K562 (cell line): ENCODE results near the gene RPS6KL1. TPM values are rescaled to one million over a fixed set of nuclear protein-coding genes. Genes with fewer than 3 reads are reported as not detected.

Experiments
- CBX3 ChIP-seq, 2 experiments: IDR thresholded peaks; 1 replicate in 1 of 2; 2 replicates in 1 of 2; pipeline ENCODE4 v1.6.1; 2012; ENCODE audit warnings: inconsistent platforms in 2 of 2, low read length in 2 of 2, borderline replicate concordance in 1 of 2, control low read depth in 1 of 2
- FOSL1 ChIP-seq: fragments of 200-800 bp; sonication (Bioruptor generic); conservative IDR thresholded peaks from 2 replicates; pipeline ENCODE4 v1.6.1; 2016; ENCODE audit warnings: missing genetic modification characterization, missing compliant biosample characterization
- HNRNPL ChIP-seq: fragments of 200-400 bp; formaldehyde crosslinking; IDR thresholded peaks from 2 replicates; pipeline ENCODE4 v1.6.1; 2017; ENCODE audit warnings: low read depth, mild to moderate bottlenecking, low read length
- MGA ChIP-seq: fragments of 450-650 bp; IDR thresholded peaks from 2 replicates; pipeline ENCODE4 v1.6.1; 2016; ENCODE audit warnings: mild to moderate bottlenecking, moderate library complexity
- PHF8 ChIP-seq: fragments of 200-600 bp; sonication (generic); IDR thresholded peaks from 2 replicates; pipeline ENCODE4 v1.6.1; 2012; ENCODE audit warnings: mixed run types, mild to moderate bottlenecking, inconsistent platforms, low read length, moderate library complexity, borderline replicate concordance
- PPARD ChIP-seq: fragments of 250-450 bp; sonication (Bioruptor Pico); IDR thresholded peaks from 2 replicates; pipeline ENCODE4 v1.8.0; 2022; ENCODE audit warnings: inconsistent platforms, mild to moderate bottlenecking, moderate library complexity
- SIRT6 ChIP-seq: IDR thresholded peaks from one replicate; pipeline ENCODE4 v1.6.1; 2012; ENCODE audit warnings: low read depth, mild to moderate bottlenecking, control low read depth, inconsistent platforms, low read length, moderate library complexity
- SUPT5H ChIP-seq: fragments of 450-650 bp; IDR thresholded peaks from 2 replicates; pipeline ENCODE4 v1.6.1; 2016
- TAF9B ChIP-seq: fragments of 450-650 bp; IDR thresholded peaks from 2 replicates; pipeline ENCODE4 v1.6.1; 2018; ENCODE audit warnings: mild to moderate bottlenecking; ENCODE audit not compliant: partially characterized antibody
- TRIM25 ChIP-seq: fragments of 450-650 bp; IDR thresholded peaks from 2 replicates; pipeline ENCODE4 v1.7.0; 2016; ENCODE audit warnings: borderline replicate concordance
- ZBTB33 ChIP-seq: sonication (generic); formaldehyde crosslinking; IDR thresholded peaks from 2 replicates; pipeline ENCODE4 v1.8.1; 2023; ENCODE audit warnings: mild to moderate bottlenecking, missing genetic modification reagents
- ZFX ChIP-seq: sonication (generic); formaldehyde crosslinking; IDR thresholded peaks from 2 replicates; pipeline ENCODE4 v1.8.0; 2022; ENCODE audit warnings: mild to moderate bottlenecking, missing genetic modification reagents, moderate library complexity
- polyA plus RNA-seq, 8 experiments: library from polyadenylated mRNA; depleted of rRNA in 4 of 8; stranded (reverse) in 5 of 8; unstranded in 3 of 8; fragments of >200 nt; fragmentation: Nextera tagmentation in 2 of 8; fragmentation: Illumina TruSeq in 1 of 8; extraction: Ambion mirVana in 2 of 8; extraction: Trizol in 1 of 8; gene quantifications; 2 replicates each; pipeline versions ENCODE4 v1.2.1 to v1.2.3, GENCODE V29; 2011 to 2014; ENCODE audit warnings: inconsistent platforms in 1 of 8, missing spikeins in 1 of 8
- total RNA-seq, 7 experiments: library from RNA; depleted of rRNA in 6 of 7; stranded (reverse); fragments of >200 nt in 6 of 7; fragmentation: Illumina TruSeq in 2 of 7; extraction: Trizol in 2 of 7; gene quantifications; 2 replicates each; pipeline versions ENCODE4 v1.2.1 to v1.2.3, GENCODE V29; 2011 to 2021; ENCODE audit warnings: low replicate concordance in 1 of 7

RPS6KL1 gene
- total and polyA plus RNA-seq, 9 of the 15 experiments (the other 6 are each of a cell fraction or from before 2014, with no cell fraction given): 0.91 to 15.5 (median 8.1) TPM

GRCh38 chr14:74881431-74882102 is 41.5 kb downstream of the RPS6KL1 start, which contains the start of gene DLST (continued):
- 0 out of 2 replicates have a peak, but pooled peaks have one; percentile 14 for TF ChIP-seq ZBTB33 (CRISPR knock-in tag)
- peak; percentile 64; the same call in 1 of the 2 replicates for TF ChIP-seq HNRNPL
- TF ChIP-seq FOSL1: 0 out of 2 replicates have a peak, but pooled peaks have one; percentile 5
- TF ChIP-seq PPARD: no peak
- TF ChIP-seq SUPT5H: peak; percentile 72
- TF ChIP-seq TRIM25: no peak
- peak; percentile 46 for TF ChIP-seq TAF9B
- peak; percentile 65 for TF ChIP-seq ZFX
- TF ChIP-seq PHF8: peak; percentile 87; the same call in 1 of the 2 replicates
- no peak for TF ChIP-seq MGA
- TF ChIP-seq SIRT6: no peak
- TF ChIP-seq CBX3 (IDR thresholded peaks at IDR 0.05; ENCODE audit: borderline replicate concordance in 1 of 2, low read length in 2 of 2): no peak
